Parathyroid adenoma (tissue), 2 donors: ENCODE data around the gene ZIC4.
A peak's percentile ranks its signal among the peaks of the same experiment; 100 is the strongest.

Source experiments
- H2AFZ ChIP-seq: fragments of 300-600 bp; sonication (generic); one replicate; pipeline ENCODE4 v1.7.0; 2017; ENCODE audit warnings: antibody characterized with exemption, mild to moderate bottlenecking
- H3K27ac ChIP-seq: fragments of 300-600 bp; sonication (generic); one replicate; pipeline ENCODE4 v1.7.0; 2017
- H3K27me3 ChIP-seq: fragments of 300-600 bp; sonication (generic); one replicate; pipeline ENCODE4 v1.7.0; 2017; ENCODE audit warnings: low read length; ENCODE audit not compliant: control insufficient read depth, insufficient read depth
- H3K36me3 ChIP-seq: fragments of 300-600 bp; sonication (generic); one replicate; pipeline ENCODE4 v1.7.0; 2017; ENCODE audit warnings: low read length; ENCODE audit not compliant: control insufficient read depth, insufficient read depth
- H3K4me1 ChIP-seq: fragments of 300-600 bp; sonication (generic); one replicate; pipeline ENCODE4 v1.7.0; 2017; ENCODE audit warnings: control low read depth
- H3K4me2 ChIP-seq: fragments of 300-600 bp; sonication (generic); one replicate; pipeline ENCODE4 v1.7.0; 2017; ENCODE audit warnings: low read length
- H3K4me3 ChIP-seq: fragments of 300-600 bp; sonication (generic); one replicate; pipeline ENCODE4 v1.7.0; 2017; ENCODE audit warnings: low read depth, low read length
- H3K79me2 ChIP-seq: fragments of 300-600 bp; sonication (generic); one replicate; pipeline ENCODE4 v1.7.0; 2017; ENCODE audit warnings: control low read depth
- H3K9ac ChIP-seq: fragments of 300-600 bp; sonication (generic); one replicate; pipeline ENCODE4 v1.7.0; 2017; ENCODE audit warnings: mild to moderate bottlenecking
- H3K9me3 ChIP-seq: fragments of 300-600 bp; sonication (generic); one replicate; pipeline ENCODE4 v1.7.0; 2017; ENCODE audit warnings: low read length; ENCODE audit not compliant: control insufficient read depth
- TF ChIP-seq, protein P1 (sequence below): fragments of 300-600 bp; sonication (generic); IDR thresholded peaks from one replicate; pipeline ENCODE4 v1.7.0; 2017; ENCODE audit warnings: antibody characterized with exemption, mild to moderate bottlenecking
- donor health status: primary hyperparathyroidism.

Gene ZIC4

GRCh38 chr3:147411815-147412241, 5.5 kb upstream of the ZIC4 start:
- peaks cover 23% of the 10 kb centered on the region for H3K27me3 ChIP-seq

GRCh38 chr3:147411238-147411814, 5.0 kb upstream of the ZIC4 start:
- TF ChIP-seq, protein P1, sequence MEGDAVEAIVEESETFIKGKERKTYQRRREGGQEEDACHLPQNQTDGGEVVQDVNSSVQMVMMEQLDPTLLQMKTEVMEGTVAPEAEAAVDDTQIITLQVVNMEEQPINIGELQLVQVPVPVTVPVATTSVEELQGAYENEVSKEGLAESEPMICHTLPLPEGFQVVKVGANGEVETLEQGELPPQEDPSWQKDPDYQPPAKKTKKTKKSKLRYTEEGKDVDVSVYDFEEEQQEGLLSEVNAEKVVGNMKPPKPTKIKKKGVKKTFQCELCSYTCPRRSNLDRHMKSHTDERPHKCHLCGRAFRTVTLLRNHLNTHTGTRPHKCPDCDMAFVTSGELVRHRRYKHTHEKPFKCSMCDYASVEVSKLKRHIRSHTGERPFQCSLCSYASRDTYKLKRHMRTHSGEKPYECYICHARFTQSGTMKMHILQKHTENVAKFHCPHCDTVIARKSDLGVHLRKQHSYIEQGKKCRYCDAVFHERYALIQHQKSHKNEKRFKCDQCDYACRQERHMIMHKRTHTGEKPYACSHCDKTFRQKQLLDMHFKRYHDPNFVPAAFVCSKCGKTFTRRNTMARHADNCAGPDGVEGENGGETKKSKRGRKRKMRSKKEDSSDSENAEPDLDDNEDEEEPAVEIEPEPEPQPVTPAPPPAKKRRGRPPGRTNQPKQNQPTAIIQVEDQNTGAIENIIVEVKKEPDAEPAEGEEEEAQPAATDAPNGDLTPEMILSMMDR, result no peak
- H3K4me3 ChIP-seq, result no peak overlapping the region
- no peaks in the 10 kb centered on the region for H3K9me3 ChIP-seq
- H3K4me1 ChIP-seq, result no peaks in the 10 kb centered on the region
- no peak overlapping the region for H3K27ac ChIP-seq
- H3K36me3 ChIP-seq, result no peaks in the 10 kb centered on the region
- no peak overlapping the region for H2AFZ ChIP-seq
- H3K9ac ChIP-seq, result no peak overlapping the region
- no peaks in the 10 kb centered on the region for H3K79me2 ChIP-seq
- peaks cover 23% of the 10 kb centered on the region for H3K27me3 ChIP-seq
- peak overlapping the region; percentile 36 for H3K4me2 ChIP-seq

More at GRCh38 chr3:147411815-147412241, 5.5 kb upstream of the ZIC4 start:
- no peak overlapping the region for H3K4me3 ChIP-seq
- TF ChIP-seq, protein P1, result no peak
- no peaks in the 10 kb centered on the region for H3K9me3 ChIP-seq
- H3K36me3 ChIP-seq, result no peaks in the 10 kb centered on the region
- no peak overlapping the region for H2AFZ ChIP-seq
- H3K9ac ChIP-seq, result no peak overlapping the region
- H3K4me1 ChIP-seq, result no peaks in the 10 kb centered on the region
- no peak overlapping the region for H3K4me2 ChIP-seq
- H3K79me2 ChIP-seq, result no peaks in the 10 kb centered on the region
- no peak overlapping the region for H3K27ac ChIP-seq

GRCh38 chr3:147410526-147411237, 4.3 kb upstream of the ZIC4 start:
- Histone ChIP-seq H3K9ac (no peak overlapping the region), H3K27ac (no peak overlapping the region), H2AFZ (no peak overlapping the region), H3K27me3 (peaks cover 23% of the 10 kb centered on the region), H3K4me2 (peak overlapping the region; percentile 36), H3K4me1 (no peaks in the 10 kb centered on the region), H3K4me3 (no peak overlapping the region), H3K79me2 (no peaks in the 10 kb centered on the region), H3K36me3 (no peaks in the 10 kb centered on the region), H3K9me3 (no peaks in the 10 kb centered on the region)
- TF ChIP-seq, protein P1, result no peak

DNA sequence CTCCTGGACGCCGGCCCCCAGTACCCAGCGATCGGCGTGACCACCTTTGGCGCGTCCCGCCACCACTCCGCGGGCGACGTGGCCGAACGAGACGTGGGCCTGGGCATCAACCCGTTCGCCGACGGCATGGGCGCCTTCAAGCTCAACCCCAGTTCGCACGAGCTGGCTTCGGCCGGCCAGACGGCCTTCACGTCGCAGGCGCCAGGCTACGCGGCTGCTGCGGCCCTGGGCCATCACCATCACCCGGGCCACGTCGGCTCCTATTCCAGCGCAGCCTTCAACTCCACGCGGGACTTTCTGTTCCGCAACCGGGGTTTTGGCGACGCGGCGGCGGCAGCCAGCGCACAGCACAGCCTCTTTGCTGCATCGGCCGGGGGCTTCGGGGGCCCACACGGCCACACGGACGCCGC, 3.8 kb upstream of the ZIC4 start:
- Histone ChIP-seq H3K9ac (no peak overlapping the region), H3K9me3 (no peaks in the 10 kb centered on the region), H3K79me2 (no peaks in the 10 kb centered on the region), H3K27me3 (peaks cover 23% of the 10 kb centered on the region), H3K36me3 (no peaks in the 10 kb centered on the region), H3K4me1 (no peaks in the 10 kb centered on the region), H3K4me2 (no peak overlapping the region), H3K4me3 (no peak overlapping the region), H2AFZ (no peak overlapping the region), H3K27ac (no peak overlapping the region)
- TF ChIP-seq, protein P1, result no peak
